HEK293 (cell line): ENCODE results near the gene SLC1A1.

Experiments used
- CTCF ChIA-PET: fragments of 350-600 bp; formaldehyde crosslinking; extraction: SDS; loops from one replicate; lab custom pipeline; 2021; ENCODE audit warnings: antibody characterized with exemption; lab: Yijun Ruan, JAX
- POLR2A ChIA-PET: fragments of 300-600 bp; formaldehyde crosslinking; extraction: SDS; loops from one replicate; lab custom pipeline; 2020; ENCODE audit warnings: antibody characterized with exemption, inconsistent platforms; lab: Yijun Ruan, JAX
- H3K27ac ChIP-seq: fragments of 200-500 bp; sonication (Bioruptor generic); 2 replicates; pipeline ENCODE4 v1.5.1; 2014; ENCODE audit warnings: low read depth, low read length, control low read depth, inconsistent platforms; ENCODE audit errors: extremely low read depth
- H3K36me3 ChIP-seq, 2 experiments: fragments of 200-500 bp in 1 of 2; sonication (Bioruptor generic) in 1 of 2; 1 replicate in 1 of 2; 2 replicates in 1 of 2; pipeline ENCODE4 v1.5.1; 2014 to 2017; ENCODE audit warnings: inconsistent platforms in 2 of 2, low read length in 2 of 2; ENCODE audit not compliant: control insufficient read depth in 2 of 2, insufficient read depth in 1 of 2
- H3K4me1 ChIP-seq: fragments of 200-500 bp; sonication (Bioruptor generic); 2 replicates; pipeline ENCODE4 v1.5.1; 2014; ENCODE audit warnings: mild to moderate bottlenecking, low read length, inconsistent platforms; ENCODE audit not compliant: control insufficient read depth, insufficient read depth
- H3K4me3 ChIP-seq: 2 replicates; pipeline ENCODE4 v1.5.1; 2011; ENCODE audit warnings: low read depth, mild to moderate bottlenecking, control low read depth, low read length, moderate library complexity
- H3K9me3 ChIP-seq: fragments of 200-500 bp; sonication (Bioruptor generic); 2 replicates; pipeline ENCODE4 v1.5.1; 2014; ENCODE audit warnings: low read depth, low read length, inconsistent platforms; ENCODE audit not compliant: control insufficient read depth, insufficient read depth
- BCL11A ChIP-seq: fragments of 450-650 bp; formaldehyde crosslinking; IDR thresholded peaks from 2 replicates; pipeline ENCODE4 v1.5.1; 2016; ENCODE audit warnings: low read depth, missing biosample characterization, missing genetic modification characterization
- GLI4 ChIP-seq: fragments of 450-650 bp; formaldehyde crosslinking; IDR thresholded peaks from 2 replicates; pipeline ENCODE4 v1.5.1; 2016; ENCODE audit warnings: missing biosample characterization, missing genetic modification characterization
- HOXA7 ChIP-seq: sonication (generic); formaldehyde crosslinking; IDR thresholded peaks from 2 replicates; pipeline ENCODE4 v1.8.1; 2022; ENCODE audit warnings: missing genetic modification reagents, borderline replicate concordance
- SP2 ChIP-seq: fragments of 450-650 bp; formaldehyde crosslinking; IDR thresholded peaks from 2 replicates; pipeline ENCODE4 v1.5.1; 2016; ENCODE audit warnings: missing biosample characterization, missing genetic modification characterization
- SP3 ChIP-seq: fragments of 450-650 bp; formaldehyde crosslinking; IDR thresholded peaks from 2 replicates; pipeline ENCODE4 v1.5.1; 2016; ENCODE audit warnings: missing biosample characterization, missing genetic modification characterization
- WT1 ChIP-seq: fragments of 450-650 bp; formaldehyde crosslinking; IDR thresholded peaks from 2 replicates; pipeline ENCODE4 v1.5.1; 2016; ENCODE audit warnings: missing biosample characterization, missing genetic modification characterization
- ZBTB11 ChIP-seq: fragments of 450-650 bp; formaldehyde crosslinking; conservative IDR thresholded peaks from 2 replicates; pipeline ENCODE4 v1.5.1; 2016; ENCODE audit warnings: low read depth, missing biosample characterization, missing genetic modification characterization
- ZBTB7A ChIP-seq: fragments of 450-650 bp; formaldehyde crosslinking; IDR thresholded peaks from 2 replicates; pipeline ENCODE4 v1.5.1; 2016; ENCODE audit warnings: low read depth, missing biosample characterization, missing genetic modification characterization
- ZFP69B ChIP-seq: fragments of 450-650 bp; formaldehyde crosslinking; IDR thresholded peaks from 2 replicates; pipeline ENCODE4 v1.5.1; 2016; ENCODE audit warnings: missing biosample characterization, missing genetic modification characterization
- ZNF133 ChIP-seq: fragments of 450-650 bp; formaldehyde crosslinking; IDR thresholded peaks from 2 replicates; pipeline ENCODE4 v1.5.1; 2016; ENCODE audit warnings: missing biosample characterization, missing genetic modification characterization
- ZNF140 ChIP-seq: fragments of 450-650 bp; formaldehyde crosslinking; IDR thresholded peaks from 2 replicates; pipeline ENCODE4 v1.5.1; 2016; ENCODE audit warnings: missing biosample characterization, missing genetic modification characterization
- ZNF211 ChIP-seq: fragments of 450-650 bp; formaldehyde crosslinking; IDR thresholded peaks from 2 replicates; pipeline ENCODE4 v1.5.1; 2016; ENCODE audit warnings: low read depth, missing biosample characterization, missing genetic modification characterization
- ZNF280C ChIP-seq: fragments of 450-650 bp; formaldehyde crosslinking; IDR thresholded peaks from 2 replicates; pipeline ENCODE4 v1.5.1; 2016; ENCODE audit warnings: missing biosample characterization, missing genetic modification characterization
- ZNF37A ChIP-seq: fragments of 450-650 bp; IDR thresholded peaks from 2 replicates; pipeline ENCODE4 v1.5.1; 2018; ENCODE audit warnings: missing biosample characterization, missing genetic modification characterization
- ZNF391 ChIP-seq: fragments of 450-650 bp; formaldehyde crosslinking; IDR thresholded peaks from 2 replicates; pipeline ENCODE4 v1.5.1; 2016; ENCODE audit warnings: low read depth, missing biosample characterization, missing genetic modification characterization, borderline replicate concordance
- ZNF394 ChIP-seq: fragments of 450-650 bp; formaldehyde crosslinking; IDR thresholded peaks from 2 replicates; pipeline ENCODE4 v1.5.1; 2016; ENCODE audit warnings: missing biosample characterization, missing genetic modification characterization, mild to moderate bottlenecking, moderate library complexity, borderline replicate concordance
- ZNF624 ChIP-seq: fragments of 450-650 bp; formaldehyde crosslinking; IDR thresholded peaks from 2 replicates; pipeline ENCODE4 v1.5.1; 2017; ENCODE audit warnings: missing biosample characterization, missing genetic modification characterization
- ZNF639 ChIP-seq: fragments of 450-650 bp; formaldehyde crosslinking; IDR thresholded peaks from 2 replicates; pipeline ENCODE4 v1.5.1; 2016; ENCODE audit warnings: missing biosample characterization, missing genetic modification characterization
- ZNF707 ChIP-seq: fragments of 450-650 bp; formaldehyde crosslinking; IDR thresholded peaks from 2 replicates; pipeline ENCODE4 v1.5.1; 2016; ENCODE audit warnings: missing biosample characterization, missing genetic modification characterization

The SLC1A1 gene

GRCh38 chr9:4573634-4574389 is 83.5 kb downstream of the SLC1A1 start (continued):
- TF ChIP-seq SP2: no peak

GRCh38 chr9:4574657-4575243 is 84.5 kb downstream of the SLC1A1 start:
- ChIA-PET CTCF (interaction anchor here (0.5 to 0.6 kb wide), 2 partner anchors 69 to 82 kb away, joined by 3 read pairs; no protein-coding TSS in a partner anchor), POLR2A (interaction anchor here (1.0 kb wide), 1 partner anchor 8 kb away, joined by 3 read pairs; no protein-coding TSS in a partner anchor)
- H3K4me3 ChIP-seq: no peak overlapping the region
- peaks cover 5% of the 10 kb centered on the region; the same call in 1 of the 2 replicates for H3K4me1 ChIP-seq
- peaks cover 0 to 10% of the 10 kb centered on the region in 2 experiments; a peak in 1 of 3 replicates for H3K36me3 ChIP-seq
- no peaks in the 10 kb centered on the region for H3K9me3 ChIP-seq
- TF ChIP-seq ZNF391 (tag by site-specific recombination): no peak
- TF ChIP-seq BCL11A (tag by site-specific recombination): no peak
- TF ChIP-seq ZNF624 (tag by site-specific recombination): no peak
- TF ChIP-seq ZNF394 (tag by site-specific recombination): no peak
- no peak for TF ChIP-seq GLI4
- no peak for TF ChIP-seq ZNF133 (tag by site-specific recombination)
- TF ChIP-seq ZNF37A: no peak
- TF ChIP-seq ZFP69B (tag by site-specific recombination): no peak
- TF ChIP-seq ZBTB11 (tag by site-specific recombination): no peak
- no peak for TF ChIP-seq WT1 (tag by site-specific recombination)
- no peak for TF ChIP-seq ZNF280C (tag by site-specific recombination)
- TF ChIP-seq HOXA7: no peak
- no peak for TF ChIP-seq ZNF639
- TF ChIP-seq ZNF211 (tag by site-specific recombination): no peak
- TF ChIP-seq SP3 (tag by site-specific recombination): no peak
- no peak for TF ChIP-seq ZNF707 (tag by site-specific recombination)
- no peak for TF ChIP-seq ZBTB7A (tag by site-specific recombination)
- no peak for TF ChIP-seq ZNF140 (tag by site-specific recombination)
- H3K27ac ChIP-seq: no peak overlapping the region
